Esophagus squamous epithelium (tissue), 4 donors: Measurements from ENCODE around the gene NTNG2.

ENCODE experiments used
- POLR2A ChIP-seq, 4 donors: fragments of 450-650 bp; IDR thresholded peaks; one replicate each; pipeline ENCODE4 v1.6.1; 2017; ENCODE audit warnings: antibody characterized with exemption in 4 of 4, mild to moderate bottlenecking in 4 of 4, moderate library complexity in 3 of 4
- TF ChIP-seq, protein P1 (sequence below), 6 experiments: fragments of 450-650 bp in 4 of 6; fragments of 200-600 bp in 2 of 6; sonication (generic) in 2 of 6; IDR thresholded peaks; one replicate each; pipeline ENCODE4 v1.5.1; 2016 to 2019; ENCODE audit warnings: antibody characterized with exemption in 6 of 6, mild to moderate bottlenecking in 4 of 6, moderate library complexity in 4 of 6

GRCh38 chr9:132197315-132197714 is 35.5 kb downstream of the NTNG2 start:
- no peak for TF ChIP-seq POLR2A (IDR thresholded peaks at IDR 0.05)
- TF ChIP-seq, protein P1, sequence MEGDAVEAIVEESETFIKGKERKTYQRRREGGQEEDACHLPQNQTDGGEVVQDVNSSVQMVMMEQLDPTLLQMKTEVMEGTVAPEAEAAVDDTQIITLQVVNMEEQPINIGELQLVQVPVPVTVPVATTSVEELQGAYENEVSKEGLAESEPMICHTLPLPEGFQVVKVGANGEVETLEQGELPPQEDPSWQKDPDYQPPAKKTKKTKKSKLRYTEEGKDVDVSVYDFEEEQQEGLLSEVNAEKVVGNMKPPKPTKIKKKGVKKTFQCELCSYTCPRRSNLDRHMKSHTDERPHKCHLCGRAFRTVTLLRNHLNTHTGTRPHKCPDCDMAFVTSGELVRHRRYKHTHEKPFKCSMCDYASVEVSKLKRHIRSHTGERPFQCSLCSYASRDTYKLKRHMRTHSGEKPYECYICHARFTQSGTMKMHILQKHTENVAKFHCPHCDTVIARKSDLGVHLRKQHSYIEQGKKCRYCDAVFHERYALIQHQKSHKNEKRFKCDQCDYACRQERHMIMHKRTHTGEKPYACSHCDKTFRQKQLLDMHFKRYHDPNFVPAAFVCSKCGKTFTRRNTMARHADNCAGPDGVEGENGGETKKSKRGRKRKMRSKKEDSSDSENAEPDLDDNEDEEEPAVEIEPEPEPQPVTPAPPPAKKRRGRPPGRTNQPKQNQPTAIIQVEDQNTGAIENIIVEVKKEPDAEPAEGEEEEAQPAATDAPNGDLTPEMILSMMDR (IDR thresholded peaks at IDR 0.05) = no peak
